NCI-H2081 treated with DMSO at 0.1 percent for 48 hours (cell line): ENCODE results near the gene CAPN14.

Source experiments
- DNase-seq: peaks from one replicate; lab custom pipeline; 2025; lab: John Stamatoyannopoulos, UW

The CAPN14 gene

GRCh38 chr2:31141443-31142085, 75.8 kb downstream of the CAPN14 start:
- DNase-seq, result no peak

GRCh38 chr2:31140151-31140550, 77.2 kb downstream of the CAPN14 start:
- no peak for DNase-seq

- DNase-seq, result no peak
These were observed 77.6 kb downstream of the CAPN14 start for GRCh38 chr2:31139671-31140070.

- DNase-seq, result no peak
These were observed 79.0 kb downstream of the CAPN14 start, which contains the start of gene GALNT14 for GRCh38 chr2:31138037-31138962. Gene GALNT14 (minus strand): TSS chr2:31138440. CDS start chr2:31138086, 354 bp downstream.

GRCh38 chr2:31137211-31138036, 79.9 kb downstream of the CAPN14 start:
- DNase-seq, result no peak

- DNase-seq, result no peak
These were observed 80.6 kb downstream of the CAPN14 start for GRCh38 chr2:31136732-31137131.

- DNase-seq, result no peak
These were observed 81.3 kb downstream of the CAPN14 start for GRCh38 chr2:31136000-31136399.

GRCh38 chr2:31134480-31134879, 82.8 kb downstream of the CAPN14 start:
- no peak for DNase-seq

- no peak for DNase-seq
These were observed 84.5 kb downstream of the CAPN14 start for GRCh38 chr2:31132786-31133185.

- DNase-seq, result no peak
These were observed 85.4 kb downstream of the CAPN14 start for GRCh38 chr2:31131871-31132270.

- DNase-seq, result no peak
These were observed 87.7 kb downstream of the CAPN14 start for GRCh38 chr2:31129375-31130171.

- no peak for DNase-seq
These were observed 89.4 kb downstream of the CAPN14 start for GRCh38 chr2:31127931-31128330.

- no peak for DNase-seq
These were observed 91.2 kb downstream of the CAPN14 start for GRCh38 chr2:31125918-31126695.

GRCh38 chr2:31124904-31125303, 92.4 kb downstream of the CAPN14 start:
- DNase-seq, result no peak
